GM12874 (cell line): ENCODE data around the gene CKS1B.

Experiments
- TF ChIP-seq, protein P1 (sequence below): IDR thresholded peaks from 2 replicates; pipeline ENCODE4 v1.5.1; 2011; ENCODE audit warnings: low read depth, mild to moderate bottlenecking, control low read depth, low read length, moderate library complexity; ENCODE audit not compliant: insufficient read depth

The CKS1B gene

DNA sequence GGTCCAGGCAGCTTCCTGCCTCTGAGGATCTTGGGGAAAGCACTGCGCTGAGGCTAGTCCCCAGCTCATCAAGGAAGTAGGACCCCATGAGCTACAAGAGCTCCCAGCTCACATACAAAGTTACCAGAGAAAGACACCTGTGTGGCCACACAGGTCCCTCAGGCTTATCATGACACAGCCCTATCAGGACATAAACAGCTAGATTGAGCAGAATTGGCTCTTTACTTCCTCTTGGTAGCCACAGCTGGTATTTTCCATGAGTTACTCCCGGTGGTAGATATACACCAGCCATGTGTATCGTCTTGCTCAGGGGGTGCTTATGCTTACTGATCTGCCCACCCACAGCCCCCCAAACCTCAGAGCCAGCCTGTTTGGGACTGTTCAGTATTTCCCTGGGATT lies 20.1 kb downstream of the CKS1B start:
- TF ChIP-seq, protein P1, sequence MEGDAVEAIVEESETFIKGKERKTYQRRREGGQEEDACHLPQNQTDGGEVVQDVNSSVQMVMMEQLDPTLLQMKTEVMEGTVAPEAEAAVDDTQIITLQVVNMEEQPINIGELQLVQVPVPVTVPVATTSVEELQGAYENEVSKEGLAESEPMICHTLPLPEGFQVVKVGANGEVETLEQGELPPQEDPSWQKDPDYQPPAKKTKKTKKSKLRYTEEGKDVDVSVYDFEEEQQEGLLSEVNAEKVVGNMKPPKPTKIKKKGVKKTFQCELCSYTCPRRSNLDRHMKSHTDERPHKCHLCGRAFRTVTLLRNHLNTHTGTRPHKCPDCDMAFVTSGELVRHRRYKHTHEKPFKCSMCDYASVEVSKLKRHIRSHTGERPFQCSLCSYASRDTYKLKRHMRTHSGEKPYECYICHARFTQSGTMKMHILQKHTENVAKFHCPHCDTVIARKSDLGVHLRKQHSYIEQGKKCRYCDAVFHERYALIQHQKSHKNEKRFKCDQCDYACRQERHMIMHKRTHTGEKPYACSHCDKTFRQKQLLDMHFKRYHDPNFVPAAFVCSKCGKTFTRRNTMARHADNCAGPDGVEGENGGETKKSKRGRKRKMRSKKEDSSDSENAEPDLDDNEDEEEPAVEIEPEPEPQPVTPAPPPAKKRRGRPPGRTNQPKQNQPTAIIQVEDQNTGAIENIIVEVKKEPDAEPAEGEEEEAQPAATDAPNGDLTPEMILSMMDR = no peak

DNA sequence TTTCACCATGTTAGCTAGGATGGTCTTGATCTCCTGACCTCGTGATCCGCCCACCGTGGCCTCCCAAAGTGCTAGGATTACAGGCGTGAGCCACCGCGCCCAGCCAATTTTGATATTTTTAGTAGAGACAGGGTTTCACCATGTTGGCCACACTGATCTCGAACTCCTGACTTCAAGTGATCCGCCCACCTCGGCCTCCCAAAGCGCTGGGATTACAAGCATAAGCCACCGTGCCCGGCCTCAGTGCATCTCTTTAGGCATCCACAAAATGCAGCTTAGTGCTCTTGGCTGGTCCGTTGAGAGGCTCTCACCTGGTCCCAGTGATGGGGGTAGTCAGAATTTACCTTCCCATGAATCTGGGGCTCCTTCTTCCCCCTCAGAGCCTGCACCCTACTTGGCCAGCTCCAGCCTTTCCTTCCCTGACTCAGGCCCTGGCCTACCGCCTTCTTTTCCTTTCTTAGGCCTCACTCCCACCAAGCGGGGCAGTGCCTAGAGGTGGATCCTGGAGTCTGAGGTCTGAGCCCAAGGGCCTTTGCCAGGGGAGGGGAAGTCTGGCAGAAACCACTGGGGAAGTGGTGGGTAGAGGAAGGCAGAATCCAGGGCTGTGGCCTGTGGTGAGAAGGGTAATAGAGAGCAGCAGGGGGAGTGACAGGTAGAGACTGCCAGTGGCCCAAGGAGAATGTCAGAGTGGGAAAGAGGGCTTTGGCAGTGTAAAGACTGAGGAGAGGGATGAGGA lies 22.7 kb downstream of the CKS1B start:
- TF ChIP-seq, protein P1 = no peak

DNA sequence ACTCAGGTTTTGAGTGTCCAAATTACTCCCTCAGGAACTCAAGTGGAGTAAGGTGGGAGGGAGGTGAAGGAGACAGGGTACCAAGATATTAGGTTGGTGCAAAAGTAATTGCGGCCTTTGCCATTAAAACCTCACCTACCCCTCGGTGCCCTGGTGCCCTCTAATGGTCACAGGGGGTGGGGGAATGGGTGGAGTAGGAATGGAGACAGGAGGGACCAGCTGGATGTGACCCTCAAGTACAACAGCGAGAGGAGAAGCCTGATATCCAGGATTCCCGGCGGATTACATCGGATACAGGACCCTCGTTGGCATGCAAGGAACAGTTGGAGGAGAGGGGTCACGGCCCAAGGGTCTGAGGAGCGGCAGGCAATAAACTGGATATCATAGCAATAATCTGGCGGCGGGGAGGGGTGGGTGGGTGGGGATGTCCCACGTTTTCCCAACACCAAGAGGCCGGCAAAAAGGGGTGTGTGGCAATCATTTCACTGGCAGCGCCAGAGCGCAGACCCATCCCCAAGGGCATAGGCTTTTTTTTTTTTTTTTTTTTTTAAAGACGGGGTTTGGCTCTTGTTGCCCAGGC lies 23.8 kb downstream of the CKS1B start:
- TF ChIP-seq, protein P1 = 0 out of 2 replicates have a peak, but pooled peaks have one; percentile 24

DNA sequence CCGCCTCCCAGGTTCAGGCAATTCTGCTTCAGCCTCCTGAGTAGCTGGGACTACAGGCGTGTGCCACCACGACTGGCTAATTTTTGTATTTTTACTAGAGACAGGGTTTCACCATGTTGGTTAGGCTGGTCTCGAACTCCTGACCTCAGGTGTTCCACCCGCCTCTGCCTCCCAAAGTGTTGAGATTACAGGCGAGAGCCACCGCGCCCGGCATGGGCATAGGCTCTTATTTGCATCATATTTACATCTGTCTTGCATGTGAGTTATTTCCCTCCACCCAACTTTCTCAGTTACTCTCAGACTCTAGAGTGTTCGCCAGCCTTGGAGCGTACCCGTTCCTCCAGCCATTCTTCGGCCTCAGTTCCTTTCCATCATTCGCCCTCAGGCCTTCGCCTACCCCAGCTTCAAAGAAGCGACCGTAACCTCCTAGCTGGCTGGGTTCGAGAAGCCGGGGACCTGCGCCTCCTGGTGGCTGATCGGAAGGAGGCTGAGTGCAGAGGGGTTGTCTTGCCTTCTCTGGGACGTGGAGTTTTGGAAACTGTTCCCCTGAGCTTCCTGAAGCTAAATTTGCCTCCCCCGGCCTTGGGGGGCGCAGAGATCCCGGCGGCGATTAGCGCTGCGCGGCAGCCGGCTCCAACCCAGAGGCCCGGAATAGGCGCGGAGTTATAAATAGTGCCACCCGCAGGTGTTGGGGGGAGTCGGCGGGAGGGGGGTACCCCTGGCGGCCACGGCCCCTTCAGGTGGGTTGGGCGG lies 24.5 kb downstream of the CKS1B start:
- TF ChIP-seq, protein P1 = peak; percentile 96

DNA sequence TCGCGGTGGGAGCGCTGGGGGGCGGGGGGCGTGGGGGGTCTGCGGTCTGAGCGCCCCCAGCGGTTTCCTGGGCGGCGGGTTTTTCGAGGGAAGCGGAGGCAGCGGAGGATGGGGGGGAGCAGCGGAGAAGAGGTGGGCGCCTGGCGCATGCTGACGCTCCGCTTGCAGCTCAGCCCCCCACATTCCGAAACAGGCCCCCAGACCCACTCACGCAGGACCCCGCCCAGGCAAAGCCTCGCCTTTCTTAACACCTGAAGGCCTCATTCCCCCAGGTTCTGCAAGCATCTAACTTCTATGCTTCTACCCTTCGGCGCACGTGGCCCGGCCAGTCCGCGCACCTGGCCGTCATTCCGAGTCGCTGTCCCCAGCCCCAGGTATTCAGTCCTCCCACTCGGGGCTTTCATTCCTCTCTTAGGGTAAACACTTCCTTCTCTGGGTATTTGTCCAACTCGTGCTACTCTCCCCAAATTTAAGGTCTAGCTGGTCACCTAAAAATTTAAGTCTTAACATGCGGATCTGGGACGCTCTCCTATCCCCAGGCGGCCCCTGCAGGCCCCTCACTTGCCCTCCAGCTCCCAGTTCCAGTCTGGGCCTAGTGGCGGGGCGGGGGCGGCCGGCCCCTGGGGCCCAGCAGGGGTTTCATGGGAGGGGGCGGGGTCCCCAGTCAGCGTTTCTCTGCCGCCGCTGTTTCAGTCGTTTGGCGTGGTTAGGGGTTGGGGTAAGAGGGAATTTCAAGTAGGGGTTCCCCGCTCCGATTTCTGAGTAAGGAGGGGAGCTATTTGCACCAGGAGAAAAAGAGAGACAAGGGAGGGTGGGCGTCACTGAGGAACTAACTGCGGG lies 25.3 kb downstream of the CKS1B start:
- TF ChIP-seq, protein P1 = no peak

DNA sequence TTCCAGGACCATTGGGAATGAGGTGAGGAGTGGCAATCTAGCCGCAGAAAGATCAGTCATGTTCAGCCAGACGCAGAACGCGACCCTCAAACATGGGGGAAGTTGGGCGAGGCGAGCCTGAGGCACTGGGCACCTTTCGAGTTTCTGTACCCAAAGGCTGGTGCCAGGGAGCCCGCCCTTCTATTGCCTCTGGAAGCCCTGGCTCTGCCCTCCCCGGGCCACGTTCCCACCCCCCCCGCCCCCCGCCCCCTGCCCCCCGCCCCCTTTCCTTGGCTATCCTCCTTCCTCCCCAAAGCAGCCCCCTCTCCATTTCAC lies 25.9 kb downstream of the CKS1B start:
- TF ChIP-seq, protein P1 = no peak
